Activated effector memory CD4-positive, alpha-beta T cell treated with Interleukin-2 at 50 U/mL for 16 hours (primary cell): ENCODE measurements around the gene C17orf67.
A peak's percentile ranks its signal among the peaks of the same experiment; 100 is the strongest.

Experiments used
- DNase-seq: peaks from one replicate; pipeline ENCODE4 v3.0.0-alpha.2; 2020

Gene C17orf67

GRCh38 chr17:56832446-56832845 is 1.3 kb downstream of the C17orf67 start:
- DNase-seq, result no peak

- no peak for DNase-seq
These were observed 2.2 kb downstream of the C17orf67 start for GRCh38 chr17:56831369-56832095.

- DNase-seq, result no peak
These were observed 2.9 kb downstream of the C17orf67 start for GRCh38 chr17:56830726-56831368.

- no peak for DNase-seq
These were observed 6.9 kb downstream of the C17orf67 start for GRCh38 chr17:56826611-56827414.

DNA sequence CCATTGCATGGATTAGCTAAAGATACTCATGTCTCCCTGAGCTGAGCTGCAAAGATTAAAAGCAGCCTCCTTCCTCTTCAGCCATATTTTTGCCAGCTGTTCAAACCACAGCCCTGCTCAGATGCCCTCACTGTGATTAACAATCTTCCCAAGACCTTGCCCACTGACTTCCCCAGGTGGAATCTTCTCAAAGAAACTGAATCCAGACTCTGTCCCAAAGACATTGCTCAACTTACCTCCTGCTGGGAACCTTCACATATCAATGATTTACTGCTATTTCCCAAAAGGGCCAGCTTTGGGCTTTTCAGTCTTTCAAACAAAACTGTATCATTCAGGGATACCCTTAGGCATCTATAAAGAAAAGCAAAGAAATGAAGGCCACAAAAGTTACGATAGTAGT is 9.2 kb downstream of the C17orf67 start:
- DNase-seq, result no peak

- no peak for DNase-seq
These were observed 9.9 kb downstream of the C17orf67 start for GRCh38 chr17:56823848-56824247.

DNA sequence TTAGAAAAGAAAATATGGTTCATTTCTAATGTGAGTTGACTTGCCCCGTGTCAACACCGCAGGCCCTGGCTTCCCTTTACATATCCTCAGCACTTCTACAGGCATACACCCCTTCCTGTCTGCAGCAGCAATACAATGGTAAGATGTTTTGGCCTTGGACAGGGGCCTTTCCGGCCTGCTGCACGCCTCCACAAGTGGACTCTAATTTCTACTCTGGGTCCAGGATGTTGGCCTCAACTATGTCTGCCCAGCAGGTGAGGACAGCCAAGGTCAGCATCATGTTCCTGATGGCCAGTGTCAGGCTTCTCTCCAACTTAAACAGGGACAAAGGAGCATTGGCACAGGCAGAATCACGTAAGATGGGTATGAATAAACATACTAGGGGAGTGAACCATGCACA is 11.0 kb downstream of the C17orf67 start:
- no peak for DNase-seq

GRCh38 chr17:56821847-56822534 is 11.7 kb downstream of the C17orf67 start:
- no peak for DNase-seq

DNA sequence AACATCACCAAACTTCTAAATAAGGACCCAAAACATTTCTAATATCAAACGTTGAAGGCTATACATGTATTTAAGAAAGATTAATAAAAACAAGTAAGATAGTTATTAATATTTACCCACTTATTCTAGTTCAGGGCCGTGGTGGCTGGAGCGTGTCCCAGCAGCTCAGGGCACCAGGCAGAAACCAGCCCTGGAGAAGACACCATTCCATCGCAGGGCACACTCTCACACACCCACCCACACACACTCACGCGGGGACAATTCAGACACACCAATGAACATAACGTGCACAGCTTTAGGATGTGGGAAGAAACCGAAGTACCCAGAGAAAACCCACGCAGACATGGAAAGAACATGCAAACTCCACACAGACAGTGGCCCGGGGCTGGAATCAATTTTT is 13.5 kb downstream of the C17orf67 start:
- no peak for DNase-seq

DNA sequence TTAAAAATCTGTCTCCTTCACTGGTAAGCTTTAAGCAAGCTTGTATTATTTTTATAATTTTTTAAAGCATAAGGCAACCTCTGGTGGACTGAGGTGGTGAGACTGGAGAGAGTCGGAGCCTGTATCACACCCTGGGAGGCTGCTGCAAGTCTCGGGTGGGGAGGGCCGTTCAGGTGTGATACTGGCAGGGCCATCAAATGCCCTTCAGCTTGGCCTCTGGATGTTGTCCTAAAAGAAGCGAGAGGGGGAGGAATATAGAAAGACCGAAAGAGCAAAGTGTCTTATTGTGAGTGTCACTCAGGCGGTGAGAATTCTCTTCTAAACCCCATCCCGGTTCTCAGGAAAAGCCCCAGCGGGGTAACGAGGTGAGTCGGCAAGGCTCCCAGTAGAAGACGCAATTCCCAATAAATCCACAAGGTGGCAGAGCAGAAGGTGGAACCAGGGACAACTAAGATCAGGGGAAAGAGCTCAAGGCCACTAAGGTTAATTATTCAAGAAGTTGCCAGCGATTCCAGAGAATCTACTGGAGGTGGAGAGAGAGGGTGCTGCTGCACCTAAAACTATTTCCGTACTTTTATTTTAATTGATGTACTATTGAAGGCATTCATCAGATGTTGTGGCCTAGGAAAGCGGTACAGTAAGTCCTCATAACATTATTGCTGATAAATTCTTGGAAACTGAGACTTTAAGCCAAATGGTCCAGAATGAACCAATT is 14.1 kb downstream of the C17orf67 start:
- DNase-seq, result peak; percentile 44

DNA sequence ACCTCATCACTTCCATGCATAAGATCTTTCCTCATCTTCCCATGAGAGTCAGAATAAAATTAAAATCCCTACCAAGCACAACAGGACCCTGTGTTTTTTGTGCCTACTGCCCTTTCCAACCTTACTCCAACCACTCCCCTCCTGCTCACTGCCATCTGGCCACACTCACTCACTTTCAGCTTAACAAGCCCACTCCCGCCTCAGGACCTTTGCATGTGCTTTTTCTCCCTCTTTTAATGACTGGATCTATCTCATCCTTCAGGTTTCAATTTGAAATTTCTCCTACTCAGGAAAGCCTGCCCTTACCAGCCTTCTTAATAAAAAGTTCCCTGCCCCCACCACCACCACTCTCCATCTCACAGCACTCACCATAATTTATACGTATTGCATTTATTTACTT is 14.7 kb downstream of the C17orf67 start:
- no peak for DNase-seq

DNA sequence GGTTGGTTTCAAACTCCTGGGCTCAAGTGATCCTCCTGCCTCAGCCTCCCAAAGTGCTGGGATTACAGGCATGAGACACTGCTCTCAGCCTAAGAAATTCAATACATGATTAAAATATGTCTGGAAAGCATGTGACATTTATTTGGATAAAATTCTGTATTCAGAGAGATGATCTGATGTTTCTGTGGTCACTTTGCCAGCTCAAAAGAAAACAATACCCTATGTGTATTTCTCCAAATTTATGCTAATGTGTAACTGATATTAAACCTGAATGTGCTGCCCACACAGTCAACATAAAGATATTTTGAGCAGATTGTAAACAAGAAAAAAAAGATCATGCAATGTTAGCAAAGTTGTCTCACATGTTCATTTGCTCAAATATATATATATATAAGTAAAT is 16.7 kb downstream of the C17orf67 start:
- DNase-seq, result no peak

DNA sequence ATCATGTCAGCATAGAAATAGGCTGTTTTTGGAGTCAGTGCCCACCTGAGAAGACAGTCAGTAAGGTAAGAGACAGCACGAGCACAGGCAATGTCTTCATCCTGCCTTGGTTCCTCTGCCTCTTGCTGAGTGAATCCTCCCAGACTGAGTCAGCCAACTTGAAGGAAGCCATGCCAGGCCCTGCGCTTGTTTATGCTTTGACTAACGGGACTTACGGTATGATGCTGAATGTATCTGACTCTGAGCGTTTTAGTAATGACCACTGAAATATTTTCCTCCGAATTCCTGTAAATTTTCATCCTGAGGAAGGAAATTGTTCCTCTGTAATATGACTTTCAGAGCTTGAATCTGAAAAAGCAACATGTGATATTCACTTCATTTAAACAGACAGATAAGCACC is 18.0 kb downstream of the C17orf67 start:
- DNase-seq, result no peak

DNA sequence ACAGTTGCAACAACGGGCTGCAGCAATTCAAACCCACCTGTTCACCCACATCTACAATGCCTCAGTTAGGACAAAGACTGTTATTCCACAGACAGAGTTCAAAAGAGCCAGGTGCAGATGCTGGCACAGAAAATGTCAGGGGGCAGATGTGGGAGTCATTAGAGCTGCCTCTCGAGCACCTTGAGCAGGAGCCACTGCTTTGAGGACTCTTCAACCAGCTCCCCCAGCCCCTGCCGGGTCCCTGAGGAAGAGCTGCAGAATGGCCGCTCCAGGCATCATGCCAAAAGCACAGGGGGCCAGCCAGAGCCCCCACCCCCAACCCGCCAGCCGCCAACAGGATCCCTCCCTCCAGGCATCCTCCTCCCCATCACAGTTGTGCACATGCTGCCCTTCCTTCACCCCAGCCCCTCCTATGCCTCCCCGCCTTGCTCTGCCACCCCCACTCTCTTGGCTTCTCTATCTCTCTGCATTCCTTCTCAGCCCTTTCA is 20.8 kb downstream of the C17orf67 start:
- no peak for DNase-seq

- no peak for DNase-seq
These were observed 22.6 kb downstream of the C17orf67 start for GRCh38 chr17:56810891-56811775.

DNA sequence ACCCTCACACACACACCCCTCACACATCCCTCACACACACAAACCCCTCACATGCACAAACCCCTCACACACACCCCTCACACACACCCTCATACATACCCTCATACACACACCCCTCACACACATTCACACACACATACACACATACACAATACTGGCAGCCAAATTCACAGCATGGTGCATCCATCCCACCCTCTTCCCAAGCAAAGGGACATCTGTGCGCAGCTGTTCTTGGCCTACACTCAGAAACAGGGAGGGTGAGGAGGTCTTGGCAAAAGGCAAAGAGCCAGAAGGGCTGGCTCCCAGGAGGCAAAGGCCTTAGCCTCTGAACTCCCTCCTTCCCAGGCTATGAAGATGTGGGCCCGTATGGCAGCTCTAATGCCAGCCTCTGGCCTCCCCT is 23.4 kb downstream of the C17orf67 start:
- no peak for DNase-seq

- DNase-seq, result no peak
These were observed 23.9 kb downstream of the C17orf67 start for GRCh38 chr17:56809820-56810179.

DNA sequence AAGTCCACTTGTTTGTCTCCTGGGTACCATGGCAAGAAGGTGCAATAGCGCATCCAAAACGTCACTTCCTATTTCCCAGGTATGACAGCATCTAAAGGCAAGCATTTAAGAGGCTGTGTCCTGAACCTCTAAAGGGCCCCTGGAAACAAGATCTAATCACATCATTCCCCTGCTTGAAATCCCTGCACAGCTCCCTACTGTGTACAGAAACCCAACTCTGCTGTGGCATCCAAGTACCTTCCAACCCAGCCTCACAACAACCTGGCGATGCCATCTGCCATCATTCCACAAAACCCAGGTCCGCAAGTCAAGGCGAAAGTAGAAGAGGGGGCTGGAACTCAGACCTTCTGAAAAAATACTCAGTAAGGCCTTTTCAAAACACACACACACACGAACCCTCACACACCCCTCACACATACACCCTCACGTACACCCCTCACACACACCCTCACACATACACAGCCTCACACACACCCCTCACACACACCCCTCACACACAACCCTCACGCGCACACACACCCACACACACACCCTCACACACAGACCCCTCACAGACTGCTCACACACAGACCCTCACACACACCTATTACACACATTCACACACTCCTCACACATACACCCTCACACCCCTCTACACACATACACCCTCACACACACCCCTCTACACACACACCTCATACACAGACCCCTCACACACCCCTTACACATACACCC is 24.5 kb downstream of the C17orf67 start:
- DNase-seq, result no peak

DNA sequence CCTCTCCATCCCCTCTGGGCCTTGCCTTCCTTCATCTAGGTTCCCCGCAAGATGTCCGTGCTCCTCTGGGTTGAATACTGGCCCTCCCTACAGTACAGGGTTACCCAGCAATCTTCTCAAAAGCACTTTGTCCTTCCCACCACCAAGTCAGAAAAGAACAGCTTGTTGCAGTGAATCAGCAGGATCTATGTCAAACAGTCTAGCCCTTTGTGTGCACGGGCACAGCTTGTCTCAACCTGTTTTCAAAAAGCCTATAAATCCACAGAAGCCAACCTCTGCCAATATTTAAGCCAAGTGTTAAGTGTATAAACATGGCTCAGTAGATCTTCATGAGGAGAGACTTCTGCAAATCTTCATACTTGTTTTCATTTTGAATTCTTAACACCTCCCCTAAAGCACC is 25.2 kb downstream of the C17orf67 start:
- DNase-seq, result no peak

DNA sequence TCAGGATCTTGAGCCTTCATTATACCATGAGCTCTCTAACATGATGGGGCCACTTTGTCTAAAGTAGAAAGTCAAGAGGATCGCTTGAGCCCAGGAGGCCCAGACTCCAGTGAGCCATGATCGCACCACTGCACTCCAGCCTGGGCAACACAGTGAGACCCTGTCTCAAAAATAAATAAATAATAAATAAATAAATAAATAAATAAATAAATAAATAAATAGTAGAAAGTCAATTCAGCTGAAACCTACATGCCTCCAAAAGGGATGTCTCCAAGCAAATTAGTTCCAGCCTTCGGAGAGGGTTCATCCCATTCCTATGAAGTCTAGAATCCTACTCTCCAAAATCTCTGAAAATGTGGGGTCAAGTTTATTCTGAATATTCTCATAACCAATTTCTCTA is 26.0 kb downstream of the C17orf67 start:
- DNase-seq, result no peak

DNA sequence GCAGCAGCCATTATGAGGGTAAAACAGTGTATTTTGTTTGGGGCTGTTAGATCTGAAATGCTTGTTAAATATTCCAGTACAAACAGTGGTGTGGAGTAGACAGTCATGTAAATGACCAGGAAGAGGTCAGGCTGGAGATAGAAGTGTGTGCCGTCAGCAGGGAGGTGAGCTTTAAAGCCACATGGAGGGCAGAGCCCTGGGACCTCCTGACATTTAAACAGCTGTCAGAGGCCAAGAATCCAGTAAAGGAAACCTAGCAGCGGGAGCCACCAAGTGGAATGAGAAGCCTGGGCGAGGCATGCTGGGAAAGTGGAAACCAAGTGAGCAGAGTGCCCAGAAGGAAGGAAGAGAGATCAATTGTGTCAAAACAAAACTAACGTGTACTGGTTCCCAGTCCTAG is 26.8 kb downstream of the C17orf67 start:
- no peak for DNase-seq
